Measurements from ENCODE around the gene EN2.

EN2 gene

GRCh38 chr7:155483868-155484325, 26.0 kb downstream of the EN2 start:
- H3K36me3 Mint-ChIP-seq (ENCODE audit: insufficient read depth), result peaks cover 3% of the 10 kb centered on the region
- no peak overlapping the region for H3K4me3 Mint-ChIP-seq
- DNase-seq (no peak), ATAC-seq (replicated peaks) (no peak)
- H3K4me1 Mint-ChIP-seq (ENCODE audit: low read depth in 2 of 2), result peaks cover 0 to 3% of the 10 kb centered on the region in 2 donors
- H3K9me3 Mint-ChIP-seq, result peaks cover under 1 to 9% of the 10 kb centered on the region in 2 donors
- H3K27me3 Mint-ChIP-seq, result peaks cover 24 to 80% of the 10 kb centered on the region in 2 donors
- H3K27ac Mint-ChIP-seq, result no peak overlapping the region

- ATAC-seq (replicated peaks), result no peak
- H3K36me3 Mint-ChIP-seq (ENCODE audit: insufficient read depth), result peaks cover 3% of the 10 kb centered on the region
- H3K27ac Mint-ChIP-seq, result no peak overlapping the region
- no peak for DNase-seq
- H3K4me3 Mint-ChIP-seq, result no peak overlapping the region
- peaks cover 0 to 9% of the 10 kb centered on the region in 2 donors for H3K9me3 Mint-ChIP-seq
- H3K4me1 Mint-ChIP-seq (ENCODE audit: low read depth in 2 of 2), result peaks cover 0 to 4% of the 10 kb centered on the region in 2 donors
- peaks cover 22 to 80% of the 10 kb centered on the region in 2 donors for H3K27me3 Mint-ChIP-seq
Observed at GRCh38 chr7:155484483-155485399, 26.8 kb downstream of the EN2 start.

- ATAC-seq (replicated peaks), result no peak
- Mint-ChIP-seq H3K27me3 (peaks cover 34 to 90% of the 10 kb centered on the region in 2 donors), H3K4me3 (no peak overlapping the region), H3K27ac (no peak overlapping the region), H3K9me3 (peaks cover 2 to 5% of the 10 kb centered on the region in 2 donors), H3K4me1 (ENCODE audit: low read depth in 2 of 2) (peaks cover 5 to 13% of the 10 kb centered on the region in 2 donors), H3K36me3 (ENCODE audit: insufficient read depth) (peaks cover 5% of the 10 kb centered on the region)
- no peak for DNase-seq
Observed at GRCh38 chr7:155486783-155487508, 29.0 kb downstream of the EN2 start.

GRCh38 chr7:155487509-155488482, 29.9 kb downstream of the EN2 start:
- H3K36me3 Mint-ChIP-seq (ENCODE audit: insufficient read depth), result peaks cover 5% of the 10 kb centered on the region
- no peak for ATAC-seq (replicated peaks)
- H3K4me1 Mint-ChIP-seq (ENCODE audit: low read depth in 2 of 2), result peaks cover 5 to 13% of the 10 kb centered on the region in 2 donors
- H3K27me3 Mint-ChIP-seq, result peaks cover 40 to 84% of the 10 kb centered on the region in 2 donors
- no peak overlapping the region for H3K4me3 Mint-ChIP-seq
- H3K9me3 Mint-ChIP-seq, result peaks cover 0 to 2% of the 10 kb centered on the region in 2 donors
- no peak for DNase-seq
- peak overlapping the region in 1 of 2 donors; percentile 22 for H3K27ac Mint-ChIP-seq

- Mint-ChIP-seq H3K4me1 (ENCODE audit: low read depth in 2 of 2) (peaks cover 5 to 10% of the 10 kb centered on the region in 2 donors), H3K27me3 (peaks cover 48 to 76% of the 10 kb centered on the region in 2 donors), H3K4me3 (no peak overlapping the region), H3K36me3 (ENCODE audit: insufficient read depth) (peaks cover 5% of the 10 kb centered on the region), H3K27ac (no peak overlapping the region), H3K9me3 (peaks cover 0 to 2% of the 10 kb centered on the region in 2 donors)
- no peak for ATAC-seq (replicated peaks)
- no peak for DNase-seq
Observed at GRCh38 chr7:155488483-155489127, 30.7 kb downstream of the EN2 start.

- Mint-ChIP-seq H3K4me1 (ENCODE audit: low read depth in 2 of 2) (peaks cover 5 to 10% of the 10 kb centered on the region in 2 donors), H3K4me3 (peak overlapping the region; percentile 37 to 78), H3K36me3 (ENCODE audit: insufficient read depth) (peaks cover 5% of the 10 kb centered on the region), H3K27ac (no peak overlapping the region), H3K27me3 (peaks cover 49 to 76% of the 10 kb centered on the region in 2 donors), H3K9me3 (peaks cover 0 to 2% of the 10 kb centered on the region in 2 donors)
- ATAC-seq (replicated peaks) (no peak), DNase-seq (no peak)
Observed at GRCh38 chr7:155489158-155489840, 31.4 kb downstream of the EN2 start.

- ATAC-seq (replicated peaks) (no peak), DNase-seq (no peak)
- peaks cover 5% of the 10 kb centered on the region for H3K36me3 Mint-ChIP-seq (ENCODE audit: insufficient read depth)
- peaks cover 5 to 10% of the 10 kb centered on the region in 2 donors for H3K4me1 Mint-ChIP-seq (ENCODE audit: low read depth in 2 of 2)
- H3K9me3 Mint-ChIP-seq, result peaks cover 0 to 2% of the 10 kb centered on the region in 2 donors
- H3K4me3 Mint-ChIP-seq, result peak overlapping the region; percentile 78 to 84
- peak overlapping the region in 1 of 2 donors; percentile 36 for H3K27ac Mint-ChIP-seq
- peaks cover 49 to 70% of the 10 kb centered on the region in 2 donors for H3K27me3 Mint-ChIP-seq
Observed at GRCh38 chr7:155489862-155490696, 32.1 kb downstream of the EN2 start.

GRCh38 chr7:155490697-155491628, 33.0 kb downstream of the EN2 start:
- peaks cover 49 to 73% of the 10 kb centered on the region in 2 donors for H3K27me3 Mint-ChIP-seq
- H3K4me3 Mint-ChIP-seq, result peak overlapping the region; percentile 78 to 84
- DNase-seq, result peak in 2 of 3 experiments; percentile 20 to 24
- H3K36me3 Mint-ChIP-seq (ENCODE audit: insufficient read depth), result peaks cover 5% of the 10 kb centered on the region
- peak; percentile 81 for ATAC-seq (replicated peaks)
- H3K27ac Mint-ChIP-seq, result peak overlapping the region; percentile 36 to 70
- peaks cover 0 to 2% of the 10 kb centered on the region in 2 donors for H3K9me3 Mint-ChIP-seq
- peaks cover 5 to 10% of the 10 kb centered on the region in 2 donors for H3K4me1 Mint-ChIP-seq (ENCODE audit: low read depth in 2 of 2)

- DNase-seq (no peak), ATAC-seq (replicated peaks) (no peak)
- peaks cover 5 to 10% of the 10 kb centered on the region in 2 donors for H3K4me1 Mint-ChIP-seq (ENCODE audit: low read depth in 2 of 2)
- H3K27ac Mint-ChIP-seq, result peak overlapping the region; percentile 36 to 55
- peaks cover 45 to 73% of the 10 kb centered on the region in 2 donors for H3K27me3 Mint-ChIP-seq
- H3K4me3 Mint-ChIP-seq, result peak overlapping the region; percentile 42 to 78
- H3K36me3 Mint-ChIP-seq (ENCODE audit: insufficient read depth), result peaks cover 3% of the 10 kb centered on the region
- peaks cover 0 to 2% of the 10 kb centered on the region in 2 donors for H3K9me3 Mint-ChIP-seq
Observed at GRCh38 chr7:155491812-155492211, 33.9 kb downstream of the EN2 start.

- peaks cover 3% of the 10 kb centered on the region for H3K36me3 Mint-ChIP-seq (ENCODE audit: insufficient read depth)
- H3K4me1 Mint-ChIP-seq (ENCODE audit: low read depth in 2 of 2), result peaks cover 5 to 10% of the 10 kb centered on the region in 2 donors
- H3K9me3 Mint-ChIP-seq, result peaks cover 0 to 2% of the 10 kb centered on the region in 2 donors
- H3K4me3 Mint-ChIP-seq, result no peak overlapping the region
- DNase-seq (no peak), ATAC-seq (replicated peaks) (no peak)
- no peak overlapping the region for H3K27ac Mint-ChIP-seq
- peaks cover 41 to 70% of the 10 kb centered on the region in 2 donors for H3K27me3 Mint-ChIP-seq
Observed at GRCh38 chr7:155493744-155494538, 36.0 kb downstream of the EN2 start.

Data from effector memory CD8-positive, alpha-beta T cell (primary cell).